Activated naive CD8-positive, alpha-beta T cell treated with anti-CD3 and anti-CD28 coated beads for 36 hours (primary cell): ENCODE data around the gene CPEB4. TPM values are rescaled to one million over a fixed set of nuclear protein-coding genes. Genes with fewer than 3 reads are reported as not detected.
A peak's percentile ranks its signal among the peaks of the same experiment; 100 is the strongest.

ENCODE experiments used
- DNase-seq: peaks from one replicate; pipeline ENCODE4 v3.0.0; 2021
- H3K27ac Mint-ChIP-seq: one replicate; pipeline ENCODE4 v1.8.0; 2022; ENCODE audit warnings: mild to moderate bottlenecking, moderate library complexity, mixed read lengths
- H3K27me3 Mint-ChIP-seq: one replicate; pipeline ENCODE4 v1.8.0; 2022; ENCODE audit warnings: mild to moderate bottlenecking, mixed read lengths
- H3K36me3 Mint-ChIP-seq: one replicate; pipeline ENCODE4 v1.8.0; 2021; ENCODE audit warnings: mild to moderate bottlenecking, mixed read lengths
- H3K4me1 Mint-ChIP-seq: one replicate; pipeline ENCODE4 v1.8.0; 2021; ENCODE audit warnings: mixed read lengths
- H3K4me3 Mint-ChIP-seq: one replicate; pipeline ENCODE4 v1.8.0; 2022; ENCODE audit warnings: mild to moderate bottlenecking, moderate library complexity, mixed read lengths
- H3K9me3 Mint-ChIP-seq: one replicate; pipeline ENCODE4 v1.8.0; 2022; ENCODE audit warnings: mixed read lengths
- total RNA-seq, 2 experiments: library from RNA; stranded (reverse); gene quantifications; one replicate each; pipeline ENCODE4 v1.2.3, GENCODE V29; 2021

Gene CPEB4
- total RNA-seq, 2 experiments from 2014 or later: 7.4 to 8.4 TPM

- H3K27ac Mint-ChIP-seq: no peak overlapping the region
- H3K4me3 Mint-ChIP-seq: no peak overlapping the region
- H3K27me3 Mint-ChIP-seq: no peaks in the 10 kb centered on the region
- peaks cover 2% of the 10 kb centered on the region for H3K9me3 Mint-ChIP-seq
- no peaks in the 10 kb centered on the region for H3K36me3 Mint-ChIP-seq
- H3K4me1 Mint-ChIP-seq: no peaks in the 10 kb centered on the region
- no peak for DNase-seq
Observed at GRCh38 chr5:173869316-173869715, 18.8 kb upstream of the CPEB4 start.

GRCh38 chr5:173872957-173873305 is 15.2 kb upstream of the CPEB4 start:
- H3K27me3 Mint-ChIP-seq: no peaks in the 10 kb centered on the region

GRCh38 chr5:173873306-173873922 is 14.7 kb upstream of the CPEB4 start:
- H3K4me3 Mint-ChIP-seq: no peak overlapping the region
- no peak for DNase-seq
- no peak overlapping the region for H3K27ac Mint-ChIP-seq
- no peaks in the 10 kb centered on the region for H3K36me3 Mint-ChIP-seq
- no peaks in the 10 kb centered on the region for H3K27me3 Mint-ChIP-seq
- no peaks in the 10 kb centered on the region for H3K4me1 Mint-ChIP-seq
- no peaks in the 10 kb centered on the region for H3K9me3 Mint-ChIP-seq

More at GRCh38 chr5:173872957-173873305, 15.2 kb upstream of the CPEB4 start:
- H3K9me3 Mint-ChIP-seq: no peaks in the 10 kb centered on the region
- H3K4me1 Mint-ChIP-seq: no peaks in the 10 kb centered on the region
- no peak for DNase-seq
- no peaks in the 10 kb centered on the region for H3K36me3 Mint-ChIP-seq
- no peak overlapping the region for H3K4me3 Mint-ChIP-seq
- H3K27ac Mint-ChIP-seq: no peak overlapping the region

- H3K27ac Mint-ChIP-seq: no peak overlapping the region
- no peaks in the 10 kb centered on the region for H3K27me3 Mint-ChIP-seq
Observed at GRCh38 chr5:173875189-173875588, 13.0 kb upstream of the CPEB4 start.

GRCh38 chr5:173878224-173878967 is 9.8 kb upstream of the CPEB4 start:
- Mint-ChIP-seq H3K27ac (no peak overlapping the region), H3K4me1 (peaks cover 2% of the 10 kb centered on the region), H3K9me3 (peaks cover 4% of the 10 kb centered on the region), H3K4me3 (no peak overlapping the region), H3K36me3 (peaks cover 1% of the 10 kb centered on the region), H3K27me3 (no peaks in the 10 kb centered on the region)
- no peak for DNase-seq

More at GRCh38 chr5:173875189-173875588, 13.0 kb upstream of the CPEB4 start:
- no peak for DNase-seq
- H3K4me3 Mint-ChIP-seq: no peak overlapping the region
- no peaks in the 10 kb centered on the region for H3K36me3 Mint-ChIP-seq
- no peaks in the 10 kb centered on the region for H3K9me3 Mint-ChIP-seq
- H3K4me1 Mint-ChIP-seq: no peaks in the 10 kb centered on the region

GRCh38 chr5:173880306-173880985 is 7.7 kb upstream of the CPEB4 start:
- no peak for DNase-seq
- peaks cover 15% of the 10 kb centered on the region for H3K4me1 Mint-ChIP-seq
- H3K9me3 Mint-ChIP-seq: peaks cover 10% of the 10 kb centered on the region
- H3K27me3 Mint-ChIP-seq: no peaks in the 10 kb centered on the region
- H3K27ac Mint-ChIP-seq: no peak overlapping the region
- peaks cover 15% of the 10 kb centered on the region for H3K36me3 Mint-ChIP-seq
- H3K4me3 Mint-ChIP-seq: no peak overlapping the region

GRCh38 chr5:173881811-173882575 is 6.2 kb upstream of the CPEB4 start:
- Mint-ChIP-seq H3K27ac (no peak overlapping the region), H3K4me1 (peaks cover 20% of the 10 kb centered on the region), H3K36me3 (peaks cover 19% of the 10 kb centered on the region)

GRCh38 chr5:173882632-173883031 is 5.5 kb upstream of the CPEB4 start:
- Mint-ChIP-seq H3K27ac (no peak overlapping the region), H3K27me3 (no peaks in the 10 kb centered on the region), H3K9me3 (peaks cover 15% of the 10 kb centered on the region), H3K36me3 (peaks cover 19% of the 10 kb centered on the region), H3K4me3 (no peak overlapping the region), H3K4me1 (peaks cover 23% of the 10 kb centered on the region)
- DNase-seq: no peak

More at GRCh38 chr5:173881811-173882575, 6.2 kb upstream of the CPEB4 start:
- Mint-ChIP-seq H3K4me3 (no peak overlapping the region), H3K27me3 (no peaks in the 10 kb centered on the region), H3K9me3 (peaks cover 15% of the 10 kb centered on the region)
- DNase-seq: no peak

- Mint-ChIP-seq H3K36me3 (peaks cover 19% of the 10 kb centered on the region), H3K27ac (no peak overlapping the region), H3K4me3 (no peak overlapping the region), H3K27me3 (no peaks in the 10 kb centered on the region), H3K4me1 (peaks cover 23% of the 10 kb centered on the region), H3K9me3 (peaks cover 15% of the 10 kb centered on the region)
- DNase-seq: no peak
Observed at GRCh38 chr5:173883347-173883924, 4.7 kb upstream of the CPEB4 start.

GRCh38 chr5:173884402-173885053 is 3.6 kb upstream of the CPEB4 start:
- Mint-ChIP-seq H3K36me3 (peaks cover 19% of the 10 kb centered on the region), H3K4me3 (no peak overlapping the region), H3K27ac (peak overlapping the region; percentile 28), H3K27me3 (no peaks in the 10 kb centered on the region), H3K4me1 (peaks cover 26% of the 10 kb centered on the region), H3K9me3 (peaks cover 15% of the 10 kb centered on the region)
- peak; percentile 21 for DNase-seq

GRCh38 chr5:173885054-173885443 is 3.1 kb upstream of the CPEB4 start:
- Mint-ChIP-seq H3K27ac (no peak overlapping the region), H3K4me3 (no peak overlapping the region), H3K27me3 (no peaks in the 10 kb centered on the region), H3K36me3 (peaks cover 19% of the 10 kb centered on the region), H3K4me1 (peaks cover 31% of the 10 kb centered on the region), H3K9me3 (peaks cover 15% of the 10 kb centered on the region)
- DNase-seq: no peak

GRCh38 chr5:173885475-173886010 is 2.6 kb upstream of the CPEB4 start:
- peaks cover 19% of the 10 kb centered on the region for H3K36me3 Mint-ChIP-seq
- DNase-seq: no peak
- H3K4me1 Mint-ChIP-seq: peaks cover 36% of the 10 kb centered on the region
- H3K4me3 Mint-ChIP-seq: no peak overlapping the region
- peaks cover 15% of the 10 kb centered on the region for H3K9me3 Mint-ChIP-seq
- no peaks in the 10 kb centered on the region for H3K27me3 Mint-ChIP-seq
- H3K27ac Mint-ChIP-seq: peak overlapping the region; percentile 62

- DNase-seq: no peak
- peaks cover 19% of the 10 kb centered on the region for H3K36me3 Mint-ChIP-seq
- no peak overlapping the region for H3K4me3 Mint-ChIP-seq
- peak overlapping the region; percentile 25 for H3K27ac Mint-ChIP-seq
- H3K27me3 Mint-ChIP-seq: no peaks in the 10 kb centered on the region
- peaks cover 15% of the 10 kb centered on the region for H3K9me3 Mint-ChIP-seq
- H3K4me1 Mint-ChIP-seq: peaks cover 40% of the 10 kb centered on the region
Observed at GRCh38 chr5:173886150-173886549, 2.0 kb upstream of the CPEB4 start.
